Vagina (tissue), 2 donors: ENCODE measurements around the gene FAM107B. TPM values are rescaled to one million over a fixed set of nuclear protein-coding genes. Genes with fewer than 3 reads are reported as not detected.

Experiments
- DNase-seq, 2 donors: peaks; one replicate each; pipeline ENCODE4 v3.0.0-alpha.2; 2017; ENCODE audit errors: extremely low spot score in 2 of 2
- H3K27ac ChIP-seq: fragments of 200-600 bp; sonication (generic); one replicate; pipeline ENCODE4 v1.5.1; 2019
- H3K27me3 ChIP-seq: fragments of 200-600 bp; sonication (generic); one replicate; pipeline ENCODE4 v1.5.1; 2019
- H3K36me3 ChIP-seq, 2 donors: fragments of 200-600 bp; sonication (generic); one replicate each; pipeline ENCODE4 v1.5.1; 2017 to 2019
- H3K4me1 ChIP-seq: fragments of 200-600 bp; sonication (generic); one replicate; pipeline ENCODE4 v1.5.1; 2019
- H3K4me3 ChIP-seq, 2 donors: fragments of 200-600 bp; sonication (generic); 1 replicate in 1 of 2; 2 replicates in 1 of 2; pipeline ENCODE4 v1.5.1; 2016 to 2019
- H3K9me3 ChIP-seq: fragments of 200-600 bp; sonication (generic); one replicate; pipeline ENCODE4 v1.5.1; 2019
- CTCF ChIP-seq, 3 experiments: fragments of 450-650 bp in 2 of 3; fragments of 200-600 bp in 1 of 3; sonication (generic) in 1 of 3; IDR thresholded peaks; one replicate each; pipeline ENCODE4 v1.5.1; 2017 to 2019; ENCODE audit warnings: antibody characterized with exemption in 3 of 3, mild to moderate bottlenecking in 2 of 3, moderate library complexity in 2 of 3
- POLR2A ChIP-seq, 2 donors: fragments of 450-650 bp; IDR thresholded peaks; one replicate each; pipeline ENCODE4 v1.6.1; 2017; ENCODE audit warnings: antibody characterized with exemption in 2 of 2, mild to moderate bottlenecking in 2 of 2, moderate library complexity in 2 of 2
- POLR2AphosphoS5 ChIP-seq, 2 donors: sonication (generic); formaldehyde crosslinking; IDR thresholded peaks; one replicate each; pipeline ENCODE4 v1.9.0; 2017; ENCODE audit warnings: antibody characterized with exemption in 2 of 2, mild to moderate bottlenecking in 2 of 2, low read depth in 1 of 2; ENCODE audit not compliant: insufficient read depth in 1 of 2
- intact Hi-C: fragments of 100-400 bp; cut with DNase I; formaldehyde crosslinking; loops from one replicate; pipeline ENCODE4 v1.15.1; 2023
- total RNA-seq: library from RNA; depleted of rRNA; stranded (reverse); fragments of >200 nt; gene quantifications from one replicate; pipeline ENCODE4 v1.2.3, GENCODE V29; 2016

The FAM107B gene
- total RNA-seq, 1 donor from 2014 or later = 33.4 TPM

DNA sequence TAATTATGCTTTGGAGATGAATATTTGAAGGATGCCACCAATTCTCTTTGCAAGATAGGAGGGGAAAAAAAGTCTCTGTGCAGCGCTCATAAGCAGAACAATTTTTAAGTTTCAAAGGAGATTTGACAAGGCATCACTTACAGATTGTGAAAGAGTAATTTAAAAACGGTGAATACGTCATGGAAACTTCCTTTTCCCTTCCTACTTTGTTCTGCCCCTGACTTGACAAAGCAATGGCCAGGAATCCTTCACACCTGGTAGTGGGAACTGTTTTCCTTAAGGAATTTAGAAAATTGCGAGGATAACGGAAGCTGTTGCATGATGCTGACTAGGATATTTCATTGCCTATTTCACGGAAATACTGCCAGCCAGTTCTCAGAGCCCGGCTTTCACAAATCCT, 16.7 kb downstream of the FAM107B start:
- DNase-seq = no peak
- TF ChIP-seq POLR2A (IDR thresholded peaks at IDR 0.05) (no peak), POLR2AphosphoS5 (IDR thresholded peaks at IDR 0.05; ENCODE audit: insufficient read depth in 1 of 2, low read depth in 1 of 2) (no peak), CTCF (IDR thresholded peaks at IDR 0.05) (no peak)
- Histone ChIP-seq H3K9me3 (no peaks in the 10 kb centered on the region), H3K4me1 (peaks cover 8% of the 10 kb centered on the region), H3K27me3 (no peaks in the 10 kb centered on the region), H3K4me3 (no peak overlapping the region), H3K27ac (no peak overlapping the region), H3K36me3 (no peaks in the 10 kb centered on the region)
- intact Hi-C loops = no loop called here

- no peak overlapping the region for H3K4me3 ChIP-seq
- no peaks in the 10 kb centered on the region for H3K36me3 ChIP-seq
- no peak overlapping the region for H3K27ac ChIP-seq
- H3K27me3 ChIP-seq = no peaks in the 10 kb centered on the region
- intact Hi-C loops = no loop called here
- no peak for DNase-seq
- TF ChIP-seq POLR2AphosphoS5 (IDR thresholded peaks at IDR 0.05; ENCODE audit: insufficient read depth in 1 of 2, low read depth in 1 of 2) (no peak), CTCF (IDR thresholded peaks at IDR 0.05) (no peak)
- peaks cover 14% of the 10 kb centered on the region for H3K4me1 ChIP-seq
- no peaks in the 10 kb centered on the region for H3K9me3 ChIP-seq
These were observed 17.3 kb downstream of the FAM107B start for GRCh38 chr10:14757394-14757793.

- DNase-seq = no peak
- H3K27ac ChIP-seq = peak overlapping the region; percentile 61
These were observed 21.3 kb downstream of the FAM107B start for GRCh38 chr10:14753441-14753840.

GRCh38 chr10:14751921-14752320, 22.8 kb downstream of the FAM107B start:
- DNase-seq = peak in 1 of 2 donors; percentile 94
- no peak overlapping the region for H3K4me3 ChIP-seq
- H3K9me3 ChIP-seq = no peaks in the 10 kb centered on the region
- intact Hi-C loops = no loop called here
- peaks cover 48% of the 10 kb centered on the region for H3K4me1 ChIP-seq
- no peaks in the 10 kb centered on the region for H3K36me3 ChIP-seq
- no peaks in the 10 kb centered on the region for H3K27me3 ChIP-seq
- peak overlapping the region; percentile 61 for H3K27ac ChIP-seq
- TF ChIP-seq POLR2AphosphoS5 (IDR thresholded peaks at IDR 0.05; ENCODE audit: insufficient read depth in 1 of 2, low read depth in 1 of 2) (peak in 1 of 2 donors; percentile 39), CTCF (IDR thresholded peaks at IDR 0.05) (no peak)

More at GRCh38 chr10:14753441-14753840, 21.3 kb downstream of the FAM107B start:
- intact Hi-C loops = no loop called here
- Histone ChIP-seq H3K4me3 (no peak overlapping the region), H3K27me3 (no peaks in the 10 kb centered on the region), H3K4me1 (peaks cover 45% of the 10 kb centered on the region), H3K36me3 (no peaks in the 10 kb centered on the region), H3K9me3 (no peaks in the 10 kb centered on the region)
- TF ChIP-seq CTCF (IDR thresholded peaks at IDR 0.05) = no peak
- no peak for TF ChIP-seq POLR2A (IDR thresholded peaks at IDR 0.05)
- no peak for TF ChIP-seq POLR2AphosphoS5 (IDR thresholded peaks at IDR 0.05; ENCODE audit: insufficient read depth in 1 of 2, low read depth in 1 of 2)

DNA sequence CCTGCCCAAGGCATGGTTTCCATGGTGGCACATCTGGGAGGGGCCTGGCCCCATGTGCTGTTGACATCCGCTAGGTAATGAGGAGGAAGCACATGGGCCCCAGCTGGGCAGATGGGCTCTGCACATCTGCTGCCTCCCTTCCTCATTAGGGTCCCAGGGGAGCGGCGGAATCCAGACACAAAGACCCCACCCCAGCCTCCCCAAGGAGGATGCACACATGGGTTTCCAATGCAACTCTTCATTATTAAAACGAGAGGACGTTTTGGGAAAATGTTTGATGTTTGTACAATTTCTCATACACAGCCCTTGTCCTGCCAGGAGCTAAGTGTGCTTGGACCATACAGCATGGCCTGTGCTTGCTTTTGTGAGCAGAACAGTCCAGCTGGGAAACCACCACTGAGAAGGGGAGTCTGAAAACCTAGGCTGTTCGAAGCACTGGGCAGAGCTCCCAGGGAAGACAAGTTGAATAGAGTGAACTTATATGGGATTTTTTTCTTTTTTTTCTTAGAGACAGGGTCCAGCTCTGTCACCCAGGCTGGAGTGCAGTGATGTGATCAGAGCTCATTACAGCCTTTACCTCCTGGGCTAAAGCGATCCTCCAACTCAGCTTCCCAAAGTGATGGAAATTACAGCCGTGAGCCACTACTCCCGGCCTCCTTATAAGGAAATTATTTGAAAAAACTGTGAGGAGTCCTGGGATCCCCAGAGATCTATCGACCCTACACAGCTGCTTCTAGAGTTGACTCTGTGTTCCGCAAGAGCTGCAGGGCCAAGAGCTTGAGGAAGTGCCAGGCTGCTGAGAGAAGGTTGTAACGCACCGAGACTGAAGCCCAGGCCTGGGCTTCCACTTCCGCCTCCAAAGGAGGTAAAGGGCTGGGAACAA, 23.4 kb downstream of the FAM107B start:
- no peak overlapping the region for H3K4me3 ChIP-seq
- TF ChIP-seq CTCF (IDR thresholded peaks at IDR 0.05) = no peak
- TF ChIP-seq POLR2A (IDR thresholded peaks at IDR 0.05) = no peak
- TF ChIP-seq POLR2AphosphoS5 (IDR thresholded peaks at IDR 0.05; ENCODE audit: insufficient read depth in 1 of 2, low read depth in 1 of 2) = no peak
- peak overlapping the region; percentile 61 for H3K27ac ChIP-seq
- no peak for DNase-seq
- H3K27me3 ChIP-seq = no peaks in the 10 kb centered on the region
- intact Hi-C loops = no loop called here
- no peaks in the 10 kb centered on the region for H3K36me3 ChIP-seq
- peaks cover 48% of the 10 kb centered on the region for H3K4me1 ChIP-seq
- H3K9me3 ChIP-seq = no peaks in the 10 kb centered on the region
